GM21515 (cell line): ENCODE results near the gene UBE2G2.

Experiments
- ATAC-seq: cut with Tn5 transposase; IDR thresholded peaks from one replicate; pipeline ENCODE4 v1.9.1; 2021; ENCODE audit not compliant: unreplicated experiment

UBE2G2 gene

DNA sequence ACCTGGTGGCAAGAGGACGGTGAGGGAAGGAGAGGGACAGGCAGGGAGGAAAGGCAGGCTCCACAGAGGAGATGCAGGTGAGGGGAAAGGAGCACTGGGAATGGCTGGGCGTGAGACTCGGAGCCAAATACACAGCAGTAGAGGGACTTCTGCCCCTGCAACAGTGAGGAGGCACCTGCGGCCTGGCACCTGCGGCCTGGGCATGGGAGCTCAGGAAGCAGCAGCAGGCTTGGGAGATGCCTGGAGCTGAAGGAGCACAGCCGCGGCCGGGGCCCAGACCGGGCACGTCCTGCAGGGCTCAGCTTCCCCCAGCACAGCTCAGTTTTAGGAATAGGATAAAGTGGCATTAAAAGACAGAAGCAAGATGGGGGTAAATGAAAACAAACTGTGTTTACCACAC lies 69.4 kb downstream of the UBE2G2 start:
- ATAC-seq, result no peak

DNA sequence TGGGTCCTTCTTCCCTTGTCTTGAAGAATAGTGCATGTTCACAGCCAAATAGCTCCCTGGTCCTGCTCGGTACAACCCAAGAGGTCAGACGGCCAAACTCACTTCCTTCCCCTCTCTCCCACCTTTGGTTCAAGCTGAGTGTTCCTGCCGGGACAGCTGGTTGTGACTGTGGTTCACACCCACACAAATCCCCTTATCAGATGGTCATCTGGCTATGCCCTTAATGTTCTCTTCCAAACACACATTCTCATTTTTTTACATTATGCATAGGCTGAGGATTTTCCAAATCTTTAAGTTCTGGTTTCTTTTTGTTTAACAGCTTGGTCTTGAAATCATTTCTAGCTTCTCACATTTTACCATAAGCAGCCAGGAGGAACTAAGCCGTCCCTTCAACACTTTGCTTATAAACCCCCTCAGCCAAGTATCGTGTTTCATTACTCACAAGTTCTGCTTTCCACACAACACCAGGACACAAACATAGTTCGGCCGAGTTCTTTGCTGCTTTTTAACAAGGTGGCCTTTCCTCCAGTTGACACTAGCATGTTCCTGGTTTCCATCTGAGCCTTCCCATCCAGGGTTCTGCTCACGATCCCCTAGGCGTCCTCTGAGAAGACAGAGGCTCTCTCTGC lies 70.6 kb downstream of the UBE2G2 start:
- ATAC-seq, result no peak

DNA sequence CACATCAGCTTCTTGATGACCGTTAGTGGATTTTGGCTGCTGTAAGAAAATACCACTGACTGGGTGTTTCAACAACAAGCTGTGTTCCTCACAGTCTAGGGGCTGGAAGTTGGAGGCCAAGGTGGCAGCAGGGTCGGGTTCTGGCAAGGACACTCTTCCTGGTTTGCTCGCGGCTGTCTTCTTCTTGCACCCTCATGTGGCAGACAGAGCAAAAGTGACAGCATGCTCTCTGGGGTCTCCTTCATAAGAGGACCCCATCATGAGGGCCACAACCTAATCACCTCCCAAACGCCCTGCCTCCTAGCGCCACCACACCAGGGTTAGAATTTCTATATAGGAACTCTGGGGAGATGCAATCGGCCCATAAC lies 71.6 kb downstream of the UBE2G2 start:
- ATAC-seq, result no peak

DNA sequence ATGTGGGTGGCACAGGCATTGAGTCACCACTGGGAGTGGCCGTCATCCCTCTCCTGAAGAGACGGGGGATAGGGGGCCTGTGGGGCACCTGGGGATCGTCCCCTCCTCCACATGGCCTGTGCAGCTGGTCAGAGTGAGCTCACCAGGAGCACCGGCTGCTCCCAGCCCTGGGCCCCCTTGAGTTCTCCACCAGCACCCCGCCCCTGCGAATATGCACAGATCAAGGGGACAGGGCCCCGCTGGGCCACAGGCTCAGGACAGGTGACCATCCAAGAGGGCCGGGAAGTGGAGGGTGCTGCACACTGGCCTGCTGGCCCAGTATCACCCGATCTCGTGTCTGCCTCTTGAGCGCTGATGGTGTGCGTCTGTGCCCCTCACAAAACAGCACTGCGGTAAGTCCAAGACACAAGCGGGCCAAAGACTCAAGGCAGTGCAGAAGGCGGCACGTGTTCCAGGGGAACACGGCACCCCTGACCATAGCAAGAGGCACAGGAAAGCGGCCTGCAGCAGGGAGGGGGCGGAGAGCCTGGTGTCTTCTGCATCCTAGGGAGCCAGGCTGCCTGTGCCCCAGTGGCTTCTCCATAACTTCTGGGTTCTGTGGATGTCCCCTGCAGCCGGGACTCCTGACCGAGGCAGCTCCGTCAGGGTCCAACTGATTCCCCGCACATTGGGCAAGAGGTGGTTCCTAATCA lies 72.1 kb downstream of the UBE2G2 start:
- no peak for ATAC-seq

DNA sequence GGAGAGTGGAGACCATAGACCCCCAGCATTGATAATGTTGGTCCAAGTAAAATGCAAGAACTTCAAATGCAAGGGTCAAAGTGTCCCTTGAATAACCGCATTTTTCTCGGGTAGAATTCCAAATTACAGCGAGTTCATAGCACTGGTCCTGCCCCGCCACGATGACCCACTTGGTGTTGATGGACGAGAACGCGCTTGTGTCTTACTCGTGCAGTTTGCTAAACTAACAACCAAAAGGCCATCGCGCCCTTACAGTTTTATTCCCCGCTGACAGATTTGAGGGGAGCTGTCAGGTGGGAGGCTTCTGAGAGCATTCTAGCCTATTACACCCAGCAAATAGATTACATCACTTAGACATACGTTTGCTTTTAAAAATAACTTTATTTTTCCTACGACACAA lies 72.9 kb downstream of the UBE2G2 start:
- no peak for ATAC-seq

DNA sequence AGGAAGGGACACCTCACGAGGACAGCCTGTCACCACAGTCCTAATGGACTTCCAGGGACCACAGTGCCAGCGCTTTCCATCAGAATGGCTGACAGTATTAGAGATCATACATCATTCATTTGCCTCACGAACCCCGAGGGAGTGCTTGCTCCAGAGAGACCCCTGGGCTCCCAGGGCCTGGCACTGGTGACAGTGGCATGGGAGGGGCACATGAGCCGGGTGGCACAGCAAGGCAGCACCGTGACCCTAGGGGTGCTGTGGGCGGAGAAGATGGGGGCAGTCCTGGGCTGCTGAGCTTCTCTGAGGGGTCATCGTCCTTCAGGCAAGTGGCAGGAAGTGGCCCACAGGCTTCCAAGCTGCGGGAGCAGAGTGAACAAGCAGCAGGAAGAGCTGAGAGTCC lies 73.9 kb downstream of the UBE2G2 start:
- ATAC-seq, result no peak

DNA sequence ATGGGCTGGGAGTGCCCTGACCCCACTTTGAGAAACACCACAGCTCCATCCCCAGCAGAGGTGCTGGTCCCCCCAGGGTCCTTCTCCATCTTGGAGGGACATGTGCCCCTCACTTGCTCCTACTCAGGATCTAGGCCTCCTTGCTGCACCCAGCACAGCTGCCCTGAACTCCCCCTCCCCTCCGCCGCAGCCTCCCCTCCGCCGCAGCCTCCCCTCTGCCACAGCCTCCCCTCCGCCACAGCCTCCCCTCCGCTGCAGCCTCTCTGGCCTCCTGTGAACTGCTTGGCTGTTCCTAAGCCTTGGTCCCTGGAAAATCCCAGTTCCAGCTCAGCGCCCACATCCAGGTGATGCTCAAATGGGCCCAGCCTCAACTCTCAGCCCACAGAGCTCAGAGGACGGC lies 74.3 kb downstream of the UBE2G2 start:
- no peak for ATAC-seq

DNA sequence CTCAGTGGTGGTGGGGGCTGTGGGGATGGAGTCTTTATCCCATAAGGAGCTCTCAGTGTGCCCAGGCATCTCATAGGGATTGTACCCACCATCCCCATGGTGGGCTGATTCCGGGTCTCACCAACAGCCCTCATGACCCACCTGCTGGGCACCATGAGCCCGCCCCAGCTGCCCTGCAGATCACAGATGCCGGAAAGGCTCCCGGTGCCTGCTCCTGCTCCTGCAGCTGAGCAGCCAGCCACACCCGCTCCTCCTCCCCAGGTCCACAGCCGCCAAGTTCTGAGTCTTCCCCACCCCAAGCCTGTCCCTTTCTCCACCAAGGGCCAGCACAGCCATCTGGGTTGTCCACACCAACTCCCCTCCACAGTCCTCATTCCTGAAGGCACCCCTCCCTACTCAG lies 74.8 kb downstream of the UBE2G2 start:
- no peak for ATAC-seq

DNA sequence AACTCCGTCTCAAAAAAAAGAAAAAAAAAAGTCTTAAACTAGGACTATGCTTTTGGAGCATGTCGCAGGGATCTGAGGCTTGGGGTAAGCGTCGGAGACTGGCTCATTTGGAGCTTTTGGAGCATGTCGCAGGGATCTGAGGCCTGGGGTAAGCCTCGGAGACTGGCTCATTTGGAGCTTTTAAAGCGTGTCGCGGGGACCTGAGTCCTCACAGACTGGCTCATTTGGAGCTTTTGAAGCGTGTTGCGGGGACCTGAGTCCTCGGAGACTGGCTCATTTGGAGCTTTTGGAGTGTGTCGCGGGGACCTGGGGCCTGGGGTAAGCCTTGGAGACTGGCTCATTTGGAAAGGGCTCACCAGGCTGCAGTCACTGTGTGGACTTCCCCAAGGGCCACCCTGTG lies 76.7 kb downstream of the UBE2G2 start:
- ATAC-seq, result no peak

DNA sequence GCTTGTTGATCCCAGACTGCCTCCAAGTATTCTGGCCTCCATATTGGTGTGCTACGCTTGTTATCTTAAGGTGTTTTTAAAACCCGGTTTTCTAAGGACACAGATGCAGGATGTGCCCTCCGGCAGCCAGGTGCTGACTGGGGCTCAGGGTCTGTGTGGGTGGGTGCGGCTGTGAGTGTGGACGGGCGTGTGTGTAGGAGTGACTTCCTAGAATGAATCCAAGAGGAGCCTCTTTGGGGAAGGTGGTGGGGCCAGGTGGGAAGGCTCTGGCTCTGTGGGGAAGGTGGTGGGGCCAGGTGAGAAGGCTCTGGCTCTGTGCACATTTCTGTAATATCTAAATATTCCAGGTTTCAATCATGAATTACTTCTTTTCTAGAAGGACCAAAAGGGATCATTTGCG lies 77.4 kb downstream of the UBE2G2 start:
- no peak for ATAC-seq

DNA sequence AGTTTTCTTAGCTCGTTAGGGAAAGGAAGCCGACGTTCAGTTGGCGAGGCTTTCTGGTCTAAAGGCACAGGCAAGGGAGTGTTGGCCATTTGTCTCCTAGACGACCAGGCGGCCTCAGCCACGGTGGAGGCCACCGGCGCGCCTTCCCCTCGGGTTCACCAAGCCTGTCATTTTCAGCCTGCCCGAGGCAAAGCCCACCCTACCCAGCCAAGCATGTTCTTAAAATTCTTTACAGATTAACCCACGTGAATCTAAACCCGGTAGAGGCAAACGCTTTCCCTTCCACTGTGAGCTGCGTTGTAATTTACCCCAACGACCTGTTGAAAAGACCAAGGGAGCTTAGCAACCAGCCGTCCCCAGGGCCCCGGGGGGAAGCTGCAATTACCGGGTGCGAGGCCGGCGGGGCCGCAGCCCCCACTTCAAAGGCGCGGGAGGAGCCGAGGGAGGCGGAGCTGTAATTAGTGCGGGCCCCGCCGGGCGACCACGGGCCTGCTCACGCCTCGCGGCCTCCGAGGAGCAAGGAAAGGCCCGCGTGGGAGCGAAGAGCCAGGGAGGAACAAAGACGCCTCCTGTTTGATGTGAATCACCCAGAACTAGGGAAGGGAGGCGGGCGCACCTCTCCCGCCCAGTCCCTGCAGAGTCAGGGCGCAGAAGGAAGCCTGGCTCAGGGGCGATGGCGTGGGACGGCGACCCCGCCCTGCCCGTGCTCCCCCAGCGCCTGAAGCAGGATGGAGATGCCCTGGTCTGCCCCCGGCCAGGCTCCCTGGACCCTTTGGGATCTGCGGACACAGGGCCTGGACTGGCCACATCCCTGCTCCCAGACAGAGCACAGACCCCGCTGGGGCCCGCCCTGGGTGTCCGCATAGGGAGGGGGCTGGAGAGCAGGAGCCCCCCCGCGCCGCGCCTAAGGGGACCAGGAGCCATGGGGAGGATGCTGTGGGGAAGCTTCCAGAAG lies 78.2 kb downstream of the UBE2G2 start:
- ATAC-seq, result no peak

DNA sequence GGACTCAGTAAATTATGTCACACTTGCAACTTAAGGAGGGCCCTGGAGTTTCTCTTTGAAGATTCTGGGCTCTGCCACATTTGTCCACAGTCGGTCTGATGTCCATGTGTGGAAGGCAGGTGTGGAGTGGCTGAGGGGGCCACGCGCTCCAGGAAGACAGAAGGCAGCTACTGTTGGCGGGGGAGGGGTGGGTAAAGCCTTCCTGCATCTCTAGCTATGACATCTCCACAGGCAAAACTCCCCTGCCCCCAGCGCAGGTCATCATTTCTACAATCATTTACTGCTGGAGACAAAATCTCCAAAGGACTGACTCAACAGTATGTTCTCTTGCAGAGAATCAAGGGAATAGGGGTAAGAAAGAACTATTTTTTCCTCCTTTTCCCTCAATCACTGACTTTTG lies 78.9 kb downstream of the UBE2G2 start:
- ATAC-seq, result no peak

DNA sequence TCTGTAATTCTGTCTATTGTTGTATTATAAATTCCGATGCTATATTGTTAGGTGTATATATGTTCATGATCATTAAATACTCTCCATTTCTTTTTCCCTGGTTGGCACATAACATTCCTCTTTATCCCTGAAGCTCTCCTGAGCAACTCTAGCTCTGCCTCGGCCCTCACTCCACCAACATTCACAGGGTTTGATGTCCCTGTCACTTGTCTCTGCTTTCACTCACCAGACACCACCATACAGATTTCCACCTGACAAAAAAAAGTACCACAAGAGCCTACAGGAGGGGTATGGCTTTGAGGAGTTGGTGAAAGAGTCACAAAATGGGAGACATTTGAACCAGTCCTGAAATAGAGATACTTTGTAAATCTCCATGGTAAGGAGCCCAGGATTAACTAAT lies 81.5 kb downstream of the UBE2G2 start:
- ATAC-seq, result no peak
